ENCODE measurements around the gene PTPRG.
"Not testable (repeated sequence)": the region's sequence is repeated elsewhere in the genome, so short reads cannot be mapped to it uniquely, and the experiment has no call there.

PTPRG gene

DNA sequence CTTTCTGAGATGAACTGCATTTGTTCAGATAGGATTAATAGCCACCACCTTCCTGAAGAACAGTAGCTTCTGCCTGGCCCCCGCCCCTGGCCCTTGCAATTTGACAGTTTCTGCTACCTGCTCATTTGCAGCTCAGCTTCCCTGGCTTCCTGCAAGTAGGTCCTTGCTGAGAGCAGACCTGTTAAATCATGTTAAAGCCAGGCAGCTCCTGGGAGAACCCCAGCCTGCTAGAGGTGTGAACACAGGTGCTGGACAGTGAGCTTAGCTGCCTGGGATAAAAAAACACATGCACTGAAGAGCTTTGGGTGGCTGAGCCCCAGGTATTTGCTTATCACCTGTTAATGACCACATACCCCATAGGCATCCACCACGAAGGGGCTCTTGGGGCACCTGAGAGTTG lies 143.4 kb downstream of the PTPRG start:
- Histone ChIP-seq H4K20me1 (ENCODE audit: insufficient read depth) (no peaks in the 10 kb centered on the region), H2AFZ (ENCODE audit: low read depth) (no peak overlapping the region), H3K4me2 (no peak overlapping the region), H3K36me3 (ENCODE audit: insufficient read depth) (no peaks in the 10 kb centered on the region), H3K4me1 (ENCODE audit: low read depth, poor library complexity, severe bottlenecking) (no peaks in the 10 kb centered on the region), H3K79me2 (ENCODE audit: insufficient read depth, low read depth) (no peaks in the 10 kb centered on the region), H3K4me3 (IDR thresholded peaks at IDR 0.05; ENCODE audit: insufficient read depth, low read depth, low read length) (no peak overlapping the region), H3K27ac (no peak overlapping the region), H3K27me3 (ENCODE audit: insufficient read depth, low read depth) (no peaks in the 10 kb centered on the region), H3K9ac (no peak overlapping the region)
- TF ChIP-seq, protein P1, sequence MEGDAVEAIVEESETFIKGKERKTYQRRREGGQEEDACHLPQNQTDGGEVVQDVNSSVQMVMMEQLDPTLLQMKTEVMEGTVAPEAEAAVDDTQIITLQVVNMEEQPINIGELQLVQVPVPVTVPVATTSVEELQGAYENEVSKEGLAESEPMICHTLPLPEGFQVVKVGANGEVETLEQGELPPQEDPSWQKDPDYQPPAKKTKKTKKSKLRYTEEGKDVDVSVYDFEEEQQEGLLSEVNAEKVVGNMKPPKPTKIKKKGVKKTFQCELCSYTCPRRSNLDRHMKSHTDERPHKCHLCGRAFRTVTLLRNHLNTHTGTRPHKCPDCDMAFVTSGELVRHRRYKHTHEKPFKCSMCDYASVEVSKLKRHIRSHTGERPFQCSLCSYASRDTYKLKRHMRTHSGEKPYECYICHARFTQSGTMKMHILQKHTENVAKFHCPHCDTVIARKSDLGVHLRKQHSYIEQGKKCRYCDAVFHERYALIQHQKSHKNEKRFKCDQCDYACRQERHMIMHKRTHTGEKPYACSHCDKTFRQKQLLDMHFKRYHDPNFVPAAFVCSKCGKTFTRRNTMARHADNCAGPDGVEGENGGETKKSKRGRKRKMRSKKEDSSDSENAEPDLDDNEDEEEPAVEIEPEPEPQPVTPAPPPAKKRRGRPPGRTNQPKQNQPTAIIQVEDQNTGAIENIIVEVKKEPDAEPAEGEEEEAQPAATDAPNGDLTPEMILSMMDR (conservative IDR thresholded peaks at IDR 0.05; ENCODE audit: low read depth, low read length) = no peak

DNA sequence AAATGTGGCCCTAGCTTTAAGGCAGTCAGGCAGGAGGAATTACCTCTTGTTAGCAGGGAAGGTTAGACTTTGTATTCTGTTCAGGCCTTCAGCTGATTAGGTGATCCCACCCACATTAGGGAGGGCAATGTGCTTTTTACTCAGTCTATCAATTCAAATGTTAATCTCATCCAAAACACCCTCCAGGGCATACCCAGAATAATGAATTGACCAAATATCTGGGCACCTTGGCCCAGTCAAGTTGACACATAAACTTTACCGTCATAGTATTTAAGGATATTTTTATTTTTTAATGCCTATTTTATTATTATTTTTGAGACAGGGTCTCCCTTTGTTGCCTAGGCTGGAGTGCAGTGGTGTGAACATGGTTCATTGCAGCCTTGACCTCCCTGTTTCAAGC lies 146.1 kb downstream of the PTPRG start:
- H2AFZ ChIP-seq (ENCODE audit: low read depth) = no peak overlapping the region
- H3K79me2 ChIP-seq (ENCODE audit: insufficient read depth, low read depth) = no peaks in the 10 kb centered on the region
- H3K27ac ChIP-seq = no peak overlapping the region
- no peaks in the 10 kb centered on the region for H3K27me3 ChIP-seq (ENCODE audit: insufficient read depth, low read depth)
- H3K36me3 ChIP-seq (ENCODE audit: insufficient read depth) = no peaks in the 10 kb centered on the region
- H3K4me2 ChIP-seq = no peak overlapping the region
- H3K4me3 ChIP-seq (IDR thresholded peaks at IDR 0.05; ENCODE audit: insufficient read depth, low read depth, low read length) = no peak overlapping the region
- no peaks in the 10 kb centered on the region for H3K4me1 ChIP-seq (ENCODE audit: low read depth, poor library complexity, severe bottlenecking)
- no peak overlapping the region for H3K9ac ChIP-seq
- H4K20me1 ChIP-seq (ENCODE audit: insufficient read depth) = no peaks in the 10 kb centered on the region
- TF ChIP-seq, protein P1 (conservative IDR thresholded peaks at IDR 0.05; ENCODE audit: low read depth, low read length) = no peak

DNA sequence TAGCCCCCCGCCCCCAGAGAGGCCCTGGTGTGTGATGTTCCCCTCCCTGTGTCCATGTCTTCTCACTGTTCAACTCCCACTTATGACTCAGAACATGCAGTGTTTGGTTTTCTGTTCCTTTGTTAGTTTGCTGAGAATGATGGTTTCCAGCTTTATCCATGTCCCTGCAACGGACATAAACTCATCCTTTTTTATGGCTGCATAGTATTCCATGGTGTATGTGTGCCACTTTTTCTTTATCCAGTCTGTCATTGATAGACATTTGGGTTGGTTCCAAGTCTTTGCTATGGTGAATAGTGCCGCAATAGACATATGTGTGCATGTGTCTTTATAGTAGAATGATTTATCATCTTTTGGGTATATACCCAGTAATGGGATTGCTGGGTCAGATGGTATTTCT lies 149.5 kb downstream of the PTPRG start:
- not testable (repeated sequence) for H3K4me1 ChIP-seq (ENCODE audit: low read depth, poor library complexity, severe bottlenecking); H3K79me2 ChIP-seq (ENCODE audit: insufficient read depth, low read depth); H3K27me3 ChIP-seq (ENCODE audit: insufficient read depth, low read depth); H3K4me3 ChIP-seq (IDR thresholded peaks at IDR 0.05; ENCODE audit: insufficient read depth, low read depth, low read length); H3K9ac ChIP-seq; H3K27ac ChIP-seq; H2AFZ ChIP-seq (ENCODE audit: low read depth); H4K20me1 ChIP-seq (ENCODE audit: insufficient read depth); H3K36me3 ChIP-seq (ENCODE audit: insufficient read depth); H3K4me2 ChIP-seq

DNA sequence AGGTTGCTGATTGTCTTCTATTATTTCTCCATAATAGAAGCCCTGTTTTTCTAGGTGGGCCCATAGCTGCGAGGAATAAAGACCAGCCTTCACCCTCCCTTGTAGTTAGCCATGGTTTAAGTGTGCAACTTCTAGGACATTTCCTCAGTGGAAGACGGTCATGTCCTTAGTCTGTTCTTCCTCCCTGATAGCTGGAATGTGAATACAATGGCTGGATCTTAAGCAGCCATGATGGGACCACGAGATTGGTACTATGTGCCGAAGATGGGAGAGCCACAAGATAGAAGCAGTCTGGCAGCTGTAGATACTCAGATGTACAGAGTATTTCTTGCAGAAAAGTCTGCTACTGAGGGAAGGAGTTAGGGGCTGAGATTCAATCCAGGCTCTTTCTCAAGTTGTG lies 152.9 kb downstream of the PTPRG start:
- H3K4me2 ChIP-seq = no peak overlapping the region
- H3K9ac ChIP-seq = no peak overlapping the region
- H3K79me2 ChIP-seq (ENCODE audit: insufficient read depth, low read depth) = no peaks in the 10 kb centered on the region
- TF ChIP-seq, protein P1 (conservative IDR thresholded peaks at IDR 0.05; ENCODE audit: low read depth, low read length) = no peak
- no peaks in the 10 kb centered on the region for H3K27me3 ChIP-seq (ENCODE audit: insufficient read depth, low read depth)
- no peak overlapping the region for H3K27ac ChIP-seq
- no peak overlapping the region for H2AFZ ChIP-seq (ENCODE audit: low read depth)
- no peaks in the 10 kb centered on the region for H3K4me1 ChIP-seq (ENCODE audit: low read depth, poor library complexity, severe bottlenecking)
- H3K36me3 ChIP-seq (ENCODE audit: insufficient read depth) = no peaks in the 10 kb centered on the region
- no peaks in the 10 kb centered on the region for H4K20me1 ChIP-seq (ENCODE audit: insufficient read depth)
- no peak overlapping the region for H3K4me3 ChIP-seq (IDR thresholded peaks at IDR 0.05; ENCODE audit: insufficient read depth, low read depth, low read length)

DNA sequence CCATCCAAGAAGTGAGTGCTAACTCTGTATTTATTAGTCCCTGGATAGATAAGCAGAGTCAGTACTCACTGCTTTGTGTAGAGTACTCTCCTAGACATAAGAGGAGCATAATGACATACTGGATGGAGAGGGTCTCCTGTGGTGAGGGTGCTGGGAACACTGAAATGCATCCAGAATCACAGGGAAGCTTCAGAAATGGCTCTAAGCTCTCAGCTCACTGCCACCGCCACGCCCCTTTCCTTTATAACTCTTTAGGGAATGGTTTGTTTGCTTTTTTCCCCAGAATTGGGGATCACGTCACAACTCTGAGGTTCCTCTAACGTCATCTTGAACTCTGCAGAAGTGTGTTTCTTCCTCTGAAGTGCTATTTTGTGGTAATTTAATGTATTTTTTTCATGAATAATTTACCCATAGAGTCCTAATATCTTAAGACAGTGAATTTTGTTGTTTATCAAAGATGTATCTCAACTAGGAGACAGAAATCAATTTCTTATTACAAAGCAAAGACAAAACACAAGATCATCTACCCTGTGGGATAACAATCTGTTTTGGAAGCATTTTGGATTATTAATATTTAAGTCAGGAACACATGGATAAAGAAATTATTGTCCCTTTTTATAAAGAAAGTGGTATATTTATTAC lies 154.6 kb downstream of the PTPRG start:
- TF ChIP-seq, protein P1 (conservative IDR thresholded peaks at IDR 0.05; ENCODE audit: low read depth, low read length) = no peak
- no peaks in the 10 kb centered on the region for H3K79me2 ChIP-seq (ENCODE audit: insufficient read depth, low read depth)
- no peak overlapping the region for H2AFZ ChIP-seq (ENCODE audit: low read depth)
- H3K4me2 ChIP-seq = no peak overlapping the region
- H3K4me1 ChIP-seq (ENCODE audit: low read depth, poor library complexity, severe bottlenecking) = no peaks in the 10 kb centered on the region
- no peak overlapping the region for H3K9ac ChIP-seq
- H4K20me1 ChIP-seq (ENCODE audit: insufficient read depth) = no peaks in the 10 kb centered on the region
- no peaks in the 10 kb centered on the region for H3K36me3 ChIP-seq (ENCODE audit: insufficient read depth)
- H3K4me3 ChIP-seq (IDR thresholded peaks at IDR 0.05; ENCODE audit: insufficient read depth, low read depth, low read length) = no peak overlapping the region
- no peak overlapping the region for H3K27ac ChIP-seq
- no peaks in the 10 kb centered on the region for H3K27me3 ChIP-seq (ENCODE audit: insufficient read depth, low read depth)

DNA sequence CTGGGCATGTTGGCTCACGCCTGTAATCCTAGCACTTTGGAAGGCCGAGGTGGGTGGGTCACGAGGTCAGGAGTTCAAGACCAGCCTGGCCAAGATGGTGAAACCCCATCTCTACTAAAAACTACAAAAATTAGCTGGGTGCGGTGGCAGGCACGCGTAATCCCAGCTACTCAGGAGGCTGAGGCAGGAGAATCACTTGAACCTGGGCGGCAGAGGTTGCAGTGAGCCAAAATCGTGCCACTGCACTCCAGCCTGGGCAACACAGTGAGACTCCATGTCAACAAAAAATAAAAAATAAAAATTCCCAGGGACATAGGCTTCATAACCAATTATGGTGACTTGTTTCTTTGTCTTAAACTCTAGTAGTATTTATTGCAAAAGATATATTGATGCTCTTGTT lies 155.3 kb downstream of the PTPRG start:
- not testable (repeated sequence) for H3K36me3 ChIP-seq (ENCODE audit: insufficient read depth); H3K27ac ChIP-seq; H3K4me3 ChIP-seq (IDR thresholded peaks at IDR 0.05; ENCODE audit: insufficient read depth, low read depth, low read length); H3K79me2 ChIP-seq (ENCODE audit: insufficient read depth, low read depth); H3K4me2 ChIP-seq; H4K20me1 ChIP-seq (ENCODE audit: insufficient read depth); H3K27me3 ChIP-seq (ENCODE audit: insufficient read depth, low read depth); H3K4me1 ChIP-seq (ENCODE audit: low read depth, poor library complexity, severe bottlenecking); H3K9ac ChIP-seq; H2AFZ ChIP-seq (ENCODE audit: low read depth)
